Endothelial cell of umbilical vein (primary cell): ENCODE measurements around the gene ERBB3. TPM values are rescaled to one million over a fixed set of nuclear protein-coding genes. Genes with fewer than 3 reads are reported as not detected.

Experiments used
- BruUV-seq: library from RNA; stranded (reverse); fragments of 400-500 nt; replicated peaks from 2 replicates; lab custom pipeline; 2021; lab: Mats Ljungman, UMichigan
- CTCF ChIA-PET: fragments of 300-600, 350-600 bp; sonication (Branson Sonifier 250); formaldehyde crosslinking; loops from one replicate; lab custom pipeline; 2021; ENCODE audit warnings: antibody characterized with exemption, inconsistent platforms; lab: Charles Lee
- POLR2A ChIA-PET: fragments of 300-600, 350-600 bp; sonication (Branson Sonifier 250); formaldehyde crosslinking; loops from one replicate; lab custom pipeline; 2021; ENCODE audit warnings: antibody characterized with exemption, inconsistent platforms; lab: Charles Lee
- DNase-seq: peaks from one replicate; pipeline ENCODE4 v3.0.0-alpha.2; 2011; ENCODE audit warnings: low read depth, low spot score
- FAIRE-seq: peaks from 2 replicates; lab custom pipeline; 2011; peaks lifted over from hg19 to GRCh38; lab: Jason Lieb, UNC
- H2AFZ ChIP-seq: 2 replicates; pipeline ENCODE4 v1.6.0; 2012; ENCODE audit warnings: low read depth, low read length, control low read depth, inconsistent platforms
- H3K27ac ChIP-seq: 2 replicates; pipeline ENCODE4 v1.5.1; 2011; ENCODE audit warnings: low read depth, mild to moderate bottlenecking, control low read depth, low read length, moderate library complexity; ENCODE audit not compliant: insufficient read depth
- H3K27me3 ChIP-seq, 2 experiments: 2 replicates each; pipeline versions ENCODE4 v1.6.0 to v1.6.1; 2011; ENCODE audit warnings: low read length in 2 of 2, mixed read lengths in 1 of 2; ENCODE audit not compliant: control insufficient read depth in 2 of 2, insufficient read depth in 2 of 2
- H3K36me3 ChIP-seq, 2 experiments: 2 replicates in 1 of 2; 3 replicates in 1 of 2; pipeline ENCODE4 v1.5.1; 2011; ENCODE audit warnings: low read length in 2 of 2, mild to moderate bottlenecking in 1 of 2, moderate library complexity in 1 of 2; ENCODE audit not compliant: control insufficient read depth in 2 of 2, insufficient read depth in 2 of 2; ENCODE audit errors: extremely low read depth in 1 of 2
- H3K4me1 ChIP-seq: 3 replicates; pipeline ENCODE4 v1.5.1; 2011; ENCODE audit warnings: mild to moderate bottlenecking, low read length; ENCODE audit not compliant: control insufficient read depth, insufficient read depth; ENCODE audit errors: extremely low read depth
- H3K4me2 ChIP-seq: 2 replicates; pipeline ENCODE4 v1.6.1; 2011; ENCODE audit warnings: low read length, control low read depth, mixed read lengths; ENCODE audit not compliant: insufficient read depth
- H3K4me3 ChIP-seq, 3 experiments: fragments of 200-600 bp in 1 of 3; sonication (generic), shearing (Covaris generic) in 1 of 3; replicated peaks in 1 of 3; 2 replicates each; pipeline ENCODE4 v1.5.1; 2011 to 2016; ENCODE audit warnings: control low read depth in 3 of 3, low read length in 3 of 3, mild to moderate bottlenecking in 2 of 3, inconsistent platforms in 1 of 3, low read depth in 1 of 3, moderate library complexity in 1 of 3; ENCODE audit not compliant: insufficient read depth in 1 of 3
- H3K79me2 ChIP-seq: 2 replicates; pipeline ENCODE4 v1.6.0; 2012; ENCODE audit warnings: low read length, inconsistent platforms; ENCODE audit not compliant: control insufficient read depth, insufficient read depth
- H3K9ac ChIP-seq: replicated peaks from 2 replicates; pipeline ENCODE3; 2011; ENCODE audit warnings: low read length, control low read depth; ENCODE audit not compliant: insufficient read depth; ENCODE audit errors: extremely low read depth
- H3K9me1 ChIP-seq: replicated peaks from 3 replicates; pipeline ENCODE4 v1.6.0; 2011; ENCODE audit warnings: mild to moderate bottlenecking, low read length; ENCODE audit not compliant: control insufficient read depth, insufficient read depth; ENCODE audit errors: extremely low read depth
- H3K9me3 ChIP-seq: replicated peaks from 2 replicates; pipeline ENCODE4 v1.5.1; 2012; ENCODE audit warnings: low read length, inconsistent platforms; ENCODE audit not compliant: control insufficient read depth, insufficient read depth
- H4K20me1 ChIP-seq: replicated peaks from 2 replicates; pipeline ENCODE3; 2011; ENCODE audit warnings: mild to moderate bottlenecking, low read length; ENCODE audit not compliant: control insufficient read depth, insufficient read depth; ENCODE audit errors: extremely low read depth
- CTCF ChIP-seq, 2 donors: IDR thresholded peaks; 1 replicate in 1 of 2; 2 replicates in 1 of 2; pipeline ENCODE4 v1.5.1; 2011; ENCODE audit warnings: low read length in 2 of 2, mild to moderate bottlenecking in 2 of 2, moderate library complexity in 2 of 2, control low read depth in 1 of 2, inconsistent platforms in 1 of 2, low read depth in 1 of 2; ENCODE audit not compliant: insufficient read depth in 1 of 2; ENCODE audit errors: extremely low read depth in 1 of 2
- EZH2 ChIP-seq: IDR thresholded peaks from 2 replicates; pipeline ENCODE4 v1.6.1; 2012; ENCODE audit warnings: borderline replicate concordance, low read depth, mild to moderate bottlenecking, moderate library complexity, low read length, inconsistent platforms; ENCODE audit not compliant: severe bottlenecking
- FOS ChIP-seq: IDR thresholded peaks from 2 replicates; pipeline ENCODE4 v1.6.1; 2011; ENCODE audit warnings: mild to moderate bottlenecking, low read length, moderate library complexity, borderline replicate concordance; ENCODE audit not compliant: insufficient read depth
- GATA2 ChIP-seq: IDR thresholded peaks from 2 replicates; pipeline ENCODE4 v1.7.0; 2011; ENCODE audit warnings: low read depth, mild to moderate bottlenecking, moderate library complexity, mixed read lengths, low read length; ENCODE audit not compliant: insufficient read length, insufficient read depth
- JUN ChIP-seq: IDR thresholded peaks from 2 replicates; pipeline ENCODE4 v1.6.1; 2011; ENCODE audit warnings: borderline replicate concordance, low read depth; ENCODE audit not compliant: insufficient read length, insufficient read depth
- POLR2A ChIP-seq: IDR thresholded peaks from 2 replicates; pipeline ENCODE4 v1.6.1; 2012; ENCODE audit warnings: low read depth, mild to moderate bottlenecking, control low read depth, low read length
- dilution Hi-C: fragments of 300-500 bp; cut with MboI; formaldehyde crosslinking; loops from one replicate; pipeline ENCODE4 v1.15.0; 2019; ENCODE audit warnings: low sequenced_read_pairs; ENCODE audit not compliant: extremely low pct_ligation_motif_present
- intact Hi-C: fragments of 100-400 bp; cut with micrococcal nuclease; formaldehyde crosslinking; loops from one replicate; pipeline ENCODE4 v1.10.0; 2022
- polyA plus RNA-seq, 4 experiments: library from polyadenylated mRNA; depleted of rRNA in 3 of 4; stranded (reverse) in 3 of 4; unstranded in 1 of 4; fragments of >200 nt; gene quantifications; 2 replicates each; pipeline versions ENCODE4 v1.2.1 to v1.2.3, GENCODE V29; 2011 to 2012; ENCODE audit warnings: missing spikeins in 1 of 4
- total RNA-seq: library from RNA; stranded (reverse); gene quantifications from 2 replicates; pipeline ENCODE4 v1.2.3, GENCODE V29; 2021

ERBB3 gene
- total and polyA plus RNA-seq, 2 donors (not counting 3 experiments of a cell fraction or from before 2014, with no cell fraction given) = 0.11 to 1.5 TPM

- Histone ChIP-seq H3K27ac (no peak overlapping the region), H3K27me3 (no peaks in the 10 kb centered on the region), H4K20me1 (no peaks in the 10 kb centered on the region), H3K9me1 (no peaks in the 10 kb centered on the region), H3K79me2 (peaks cover 4% of the 10 kb centered on the region), H3K4me1 (peaks cover 24% of the 10 kb centered on the region), H3K9me3 (no peaks in the 10 kb centered on the region), H3K4me2 (no peak overlapping the region), H3K4me3 (no peak overlapping the region), H2AFZ (no peak overlapping the region), H3K9ac (no peak overlapping the region), H3K36me3 (peaks cover 0 to 4% of the 10 kb centered on the region in 2 experiments)
- ChIA-PET POLR2A (no interaction called here), CTCF (interaction anchor here (0.9 to 1.8 kb wide), 3 partner anchors 24 to 39 kb away, joined by 3 to 5 read pairs (median 3); partner anchors contain the start of gene SMARCC2)
- TF ChIP-seq FOS = peak; percentile 20
- TF ChIP-seq POLR2A = no peak
- no peak for TF ChIP-seq EZH2
- peak; percentile 75 for FAIRE-seq
- BruUV-seq = no TSS peak
- intact Hi-C loops (no loop called here), dilution Hi-C loops (no loop called here)
- DNase-seq = peak; percentile 44
These were observed 70.6 kb downstream of the ERBB3 start for GRCh38 chr12:56150563-56150962.

- Histone ChIP-seq H3K9ac (peak overlapping the region; percentile 76), H3K79me2 (peaks cover 4% of the 10 kb centered on the region), H3K9me3 (no peaks in the 10 kb centered on the region), H3K27me3 (no peaks in the 10 kb centered on the region), H3K9me1 (no peaks in the 10 kb centered on the region), H4K20me1 (no peaks in the 10 kb centered on the region), H3K36me3 (peaks cover 0 to 7% of the 10 kb centered on the region in 2 experiments), H3K4me2 (peak overlapping the region; percentile 58), H2AFZ (peak overlapping the region; percentile 63), H3K27ac (peak overlapping the region; percentile 51), H3K4me3 (peak overlapping the region; percentile 60 to 78 (median 71)), H3K4me1 (peaks cover 21% of the 10 kb centered on the region)
- peak; percentile 26 to 27 for TF ChIP-seq CTCF (IDR thresholded peaks at IDR 0.05; ENCODE audit: extremely low read depth in 1 of 2, insufficient read depth in 1 of 2, low read depth in 1 of 2, low read length in 2 of 2)
- no peak for TF ChIP-seq POLR2A
- TF ChIP-seq JUN = no peak
- TF ChIP-seq EZH2 = no peak
- no peak for TF ChIP-seq GATA2
- ChIA-PET POLR2A (no interaction called here), CTCF (interaction anchor here (1.4 to 1.8 kb wide), 3 partner anchors 8 to 38 kb away, joined by 4 to 5 read pairs (median 5); partner anchors contain the start of genes ESYT1 and SMARCC2)
- no peak for DNase-seq
- dilution Hi-C loops = no loop called here
- no peak for FAIRE-seq
- TSS peak; percentile 79 for BruUV-seq
- intact Hi-C loops = loop anchor here (1.0 kb wide), 1 partner anchor 23 kb away; the partner anchor contains the start of gene ESYT1
These were observed 71.7 kb downstream of the ERBB3 start for GRCh38 chr12:56151672-56152131.
